NB4 (cell line): ENCODE data around the gene GMDS.

ENCODE experiments used
- DNase-seq: peaks from one replicate; pipeline ENCODE4 v3.0.0; 2010; ENCODE audit warnings: low read depth
- H3K4me3 ChIP-seq: one replicate; pipeline ENCODE4 v1.5.1; 2011; ENCODE audit warnings: mild to moderate bottlenecking, low read depth, low read length, moderate library complexity
- CTCF ChIP-seq: IDR thresholded peaks from one replicate; pipeline ENCODE4 v1.5.1; 2012; ENCODE audit warnings: low read depth, low read length
- MAX ChIP-seq: IDR thresholded peaks from 2 replicates; pipeline ENCODE4 v1.6.1; 2011; ENCODE audit warnings: low read depth, low read length
- MYC ChIP-seq: IDR thresholded peaks from 2 replicates; pipeline ENCODE4 v1.6.1; 2011; ENCODE audit warnings: low read depth, low read length
- POLR2A ChIP-seq: IDR thresholded peaks from 2 replicates; pipeline ENCODE4 v1.6.1; 2011; ENCODE audit warnings: mild to moderate bottlenecking; ENCODE audit not compliant: insufficient read length; ENCODE audit errors: extremely low read depth

GMDS gene

GRCh38 chr6:1873781-1874180 is 371.6 kb downstream of the GMDS start:
- no peak for DNase-seq
- TF ChIP-seq MAX (no peak), MYC (no peak)
- no peak overlapping the region for H3K4me3 ChIP-seq

GRCh38 chr6:1872649-1873131 is 372.7 kb downstream of the GMDS start:
- H3K4me3 ChIP-seq: no peak overlapping the region
- TF ChIP-seq MYC: no peak
- no peak for TF ChIP-seq POLR2A
- DNase-seq: peak; percentile 35

GRCh38 chr6:1871724-1872315 is 373.6 kb downstream of the GMDS start:
- DNase-seq: no peak
- TF ChIP-seq MAX (no peak), CTCF (no peak), MYC (no peak), POLR2A (no peak)
- H3K4me3 ChIP-seq: no peak overlapping the region

GRCh38 chr6:1870932-1871331 is 374.5 kb downstream of the GMDS start:
- TF ChIP-seq CTCF (no peak), MAX (no peak), POLR2A (no peak), MYC (no peak)
- DNase-seq: no peak
- no peak overlapping the region for H3K4me3 ChIP-seq

- H3K4me3 ChIP-seq: no peak overlapping the region
- TF ChIP-seq CTCF (no peak), POLR2A (no peak), MYC (no peak), MAX (no peak)
- no peak for DNase-seq
These were observed 375.2 kb downstream of the GMDS start for GRCh38 chr6:1870251-1870650.

GRCh38 chr6:1869769-1870168 is 375.6 kb downstream of the GMDS start:
- TF ChIP-seq MYC (no peak), CTCF (no peak), MAX (no peak), POLR2A (no peak)
- no peak for DNase-seq
- H3K4me3 ChIP-seq: no peak overlapping the region

GRCh38 chr6:1869308-1869707 is 376.1 kb downstream of the GMDS start:
- no peak for DNase-seq
- no peak overlapping the region for H3K4me3 ChIP-seq
- TF ChIP-seq MYC (no peak), CTCF (no peak), POLR2A (no peak), MAX (no peak)
